ES-I3 (cell line): ENCODE measurements around the gene IRGQ.

Experiments
- H3K36me3 ChIP-seq: 2 replicates; pipeline ENCODE4 v1.6.1; 2013; ENCODE audit warnings: mild to moderate bottlenecking, low read length, control low read depth, moderate library complexity; ENCODE audit not compliant: insufficient read depth
- H3K4me1 ChIP-seq: 2 replicates; pipeline ENCODE4 v1.6.1; 2013; ENCODE audit warnings: mild to moderate bottlenecking, control low read depth, low read length; ENCODE audit not compliant: insufficient read depth
- H3K9ac ChIP-seq: 2 replicates; pipeline ENCODE4 v1.6.1; 2013; ENCODE audit warnings: low read depth, mild to moderate bottlenecking, low read length, moderate library complexity
- H3K9me3 ChIP-seq: 2 replicates; pipeline ENCODE4 v1.6.1; 2013; ENCODE audit warnings: mild to moderate bottlenecking, low read length, moderate library complexity; ENCODE audit not compliant: control insufficient read depth, insufficient read depth

IRGQ gene

GRCh38 chr19:43541920-43542650, 53.8 kb downstream of the IRGQ start:
- no peak overlapping the region for H3K9ac ChIP-seq
- H3K9me3 ChIP-seq = peaks cover 6% of the 10 kb centered on the region
- H3K4me1 ChIP-seq = no peaks in the 10 kb centered on the region
- peaks cover 12% of the 10 kb centered on the region for H3K36me3 ChIP-seq

DNA sequence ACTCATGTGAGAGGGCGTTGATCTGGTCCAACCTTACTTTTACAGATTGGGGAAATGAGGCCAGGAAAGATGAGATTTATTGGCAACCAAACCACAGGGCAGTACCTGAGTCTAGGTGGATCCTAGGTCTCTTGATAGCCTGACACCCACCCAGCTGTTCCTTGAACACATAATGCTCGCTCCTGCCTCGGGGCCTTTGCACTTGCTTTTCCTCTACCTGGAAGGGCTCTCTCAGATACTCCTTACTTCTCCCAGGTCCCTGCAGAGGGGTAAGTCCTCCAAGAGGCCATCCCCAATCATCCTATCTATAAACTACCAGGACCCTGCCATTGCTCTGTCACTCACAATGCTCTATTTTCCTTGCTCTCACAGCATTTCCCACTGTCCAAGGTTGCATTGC, 55.6 kb downstream of the IRGQ start:
- Histone ChIP-seq H3K9me3 (peaks cover 6% of the 10 kb centered on the region), H3K36me3 (peaks cover 12% of the 10 kb centered on the region), H3K4me1 (peaks cover 6% of the 10 kb centered on the region; the same call in 1 of the 2 replicates), H3K9ac (no peak overlapping the region)

- no peak overlapping the region for H3K9ac ChIP-seq
- H3K9me3 ChIP-seq = peaks cover 6% of the 10 kb centered on the region
- peaks cover 12% of the 10 kb centered on the region for H3K36me3 ChIP-seq
- peaks cover 6% of the 10 kb centered on the region; the same call in 1 of the 2 replicates for H3K4me1 ChIP-seq
These were observed 57.0 kb downstream of the IRGQ start for GRCh38 chr19:43538922-43539321.

- Histone ChIP-seq H3K9ac (no peak overlapping the region; the same call in 1 of the 2 replicates), H3K9me3 (peaks cover 6% of the 10 kb centered on the region), H3K36me3 (peaks cover 7% of the 10 kb centered on the region), H3K4me1 (peaks cover 6% of the 10 kb centered on the region; the same call in 1 of the 2 replicates)
These were observed 60.8 kb downstream of the IRGQ start for GRCh38 chr19:43534816-43535761.
